Measurements from ENCODE around the gene PROB1. TPM values are rescaled to one million over a fixed set of nuclear protein-coding genes. Genes with fewer than 3 reads are reported as not detected.
"Not testable (repeated sequence)": the region's sequence is repeated elsewhere in the genome, so short reads cannot be mapped to it uniquely, and the experiment has no call there.

Gene PROB1
- total RNA-seq = under 1 TPM; 0.25 to 0.47 (median 0.33) TPM

GRCh38 chr5:139394654-139395566 is at the start of gene PROB1:
TSS of gene PROB1 (minus strand) at chr5:139395104. CDS start at chr5:139395081, 23 bp downstream.
- TF ChIP-seq, protein P1, sequence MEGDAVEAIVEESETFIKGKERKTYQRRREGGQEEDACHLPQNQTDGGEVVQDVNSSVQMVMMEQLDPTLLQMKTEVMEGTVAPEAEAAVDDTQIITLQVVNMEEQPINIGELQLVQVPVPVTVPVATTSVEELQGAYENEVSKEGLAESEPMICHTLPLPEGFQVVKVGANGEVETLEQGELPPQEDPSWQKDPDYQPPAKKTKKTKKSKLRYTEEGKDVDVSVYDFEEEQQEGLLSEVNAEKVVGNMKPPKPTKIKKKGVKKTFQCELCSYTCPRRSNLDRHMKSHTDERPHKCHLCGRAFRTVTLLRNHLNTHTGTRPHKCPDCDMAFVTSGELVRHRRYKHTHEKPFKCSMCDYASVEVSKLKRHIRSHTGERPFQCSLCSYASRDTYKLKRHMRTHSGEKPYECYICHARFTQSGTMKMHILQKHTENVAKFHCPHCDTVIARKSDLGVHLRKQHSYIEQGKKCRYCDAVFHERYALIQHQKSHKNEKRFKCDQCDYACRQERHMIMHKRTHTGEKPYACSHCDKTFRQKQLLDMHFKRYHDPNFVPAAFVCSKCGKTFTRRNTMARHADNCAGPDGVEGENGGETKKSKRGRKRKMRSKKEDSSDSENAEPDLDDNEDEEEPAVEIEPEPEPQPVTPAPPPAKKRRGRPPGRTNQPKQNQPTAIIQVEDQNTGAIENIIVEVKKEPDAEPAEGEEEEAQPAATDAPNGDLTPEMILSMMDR (IDR thresholded peaks at IDR 0.05) = no peak
- no peak for TF ChIP-seq POLR2A (IDR thresholded peaks at IDR 0.05)
- WGBS, 2 donors = 51 to 63% methylated on average over 35 to 64 of the region's 76 CpGs

GRCh38 chr5:139443831-139444453 is 49.0 kb upstream of the PROB1 start:
- no peak overlapping the region for H3K4me3 ChIP-seq (ENCODE audit: low read depth, poor library complexity, severe bottlenecking)
- WGBS, 2 donors = 59 to 67% methylated on average over 4 of the region's 4 CpGs
- intact Hi-C loops (cut with DNase I; ENCODE audit: low total_unique reads) = no loop called here
- TF ChIP-seq, protein P1 (IDR thresholded peaks at IDR 0.05) = no peak
- TF ChIP-seq POLR2A (IDR thresholded peaks at IDR 0.05) = no peak
- peak in 1 of 2 donors; percentile 39 for DNase-seq (ENCODE audit: low spot score in 2 of 2)

More at GRCh38 chr5:139394654-139395566, at the start of gene PROB1:
- intact Hi-C loops (cut with DNase I; ENCODE audit: low total_unique reads) = no loop called here
- DNase-seq (ENCODE audit: low spot score in 2 of 2) = no peak
- no peak within 1 kb of the TSS for H3K4me3 ChIP-seq (ENCODE audit: low read depth, poor library complexity, severe bottlenecking)

DNA sequence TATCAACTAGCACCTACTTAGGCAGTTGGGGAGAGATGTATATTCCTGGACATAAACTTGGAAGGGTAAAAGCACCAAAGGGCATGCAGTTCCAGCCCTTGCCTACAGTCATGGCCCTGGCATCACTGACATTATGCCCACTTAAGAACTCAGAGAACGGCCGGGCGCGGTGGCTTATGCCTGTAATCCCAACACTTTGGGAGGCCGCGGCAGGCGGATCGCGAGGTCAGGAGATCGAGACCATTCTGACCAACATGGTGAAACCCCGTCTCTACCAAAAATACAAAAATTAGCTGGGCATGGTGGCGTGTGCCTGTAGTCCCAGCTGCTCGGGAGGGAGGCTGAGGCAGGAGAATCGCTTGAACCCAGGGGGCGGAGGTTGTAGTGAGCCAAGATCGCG is 45.5 kb upstream of the PROB1 start:
- peak in 1 of 2 donors; percentile 76 for DNase-seq (ENCODE audit: low spot score in 2 of 2)
- intact Hi-C loops (cut with DNase I; ENCODE audit: low total_unique reads) = not testable (repeated sequence)
- 95% methylated on average over 17 of the region's 17 CpGs for WGBS, 2 donors

GRCh38 chr5:139439013-139439903 is 44.4 kb upstream of the PROB1 start, which contains the start of gene DNAJC18:
TSS of gene DNAJC18 (minus strand) at chr5:139439525. CDS start at chr5:139439445, 80 bp downstream.
- peak within 1 kb of the TSS; percentile 82 for H3K4me3 ChIP-seq (ENCODE audit: low read depth, poor library complexity, severe bottlenecking)
- intact Hi-C loops (cut with DNase I; ENCODE audit: low total_unique reads) = no loop called here
- DNase-seq (ENCODE audit: low spot score in 2 of 2) = peak; percentile 92 to 98
- TF ChIP-seq, protein P1 (IDR thresholded peaks at IDR 0.05) = no peak
- no peak for TF ChIP-seq POLR2A (IDR thresholded peaks at IDR 0.05)
- 3 to 4% methylated on average over 39 to 41 of the region's 49 CpGs for WGBS, 2 donors

More for the DNA sequence above, 45.5 kb upstream of the PROB1 start:
- not testable (repeated sequence) for H3K4me3 ChIP-seq (ENCODE audit: low read depth, poor library complexity, severe bottlenecking)

DNA sequence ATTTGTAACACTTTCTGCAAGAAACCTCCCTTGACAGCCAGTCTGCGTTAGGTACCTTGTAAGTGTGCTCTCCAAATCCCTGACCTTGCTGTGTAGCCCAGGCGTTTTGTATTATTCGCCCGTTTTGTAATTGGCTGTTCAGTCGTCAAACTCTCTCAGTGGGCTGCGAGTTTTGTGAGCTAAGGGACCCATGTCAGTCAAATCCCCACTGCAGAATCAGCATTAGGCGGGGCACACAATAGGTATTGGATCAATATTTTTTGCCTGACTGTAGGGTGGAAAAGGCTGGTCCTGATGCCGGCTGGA is 43.8 kb upstream of the PROB1 start:
- DNase-seq (ENCODE audit: low spot score in 2 of 2) = no peak
- WGBS, 2 donors = 31 to 36% methylated on average over 8 of the region's 8 CpGs
- no peak overlapping the region for H3K4me3 ChIP-seq (ENCODE audit: low read depth, poor library complexity, severe bottlenecking)
- TF ChIP-seq POLR2A (IDR thresholded peaks at IDR 0.05) = no peak
- TF ChIP-seq, protein P1 (IDR thresholded peaks at IDR 0.05) = no peak
- intact Hi-C loops (cut with DNase I; ENCODE audit: low total_unique reads) = no loop called here

Data from lower leg skin (tissue), 4 donors.